ENCODE measurements around the gene CCDC87.
"Not testable (repeated sequence)": the region's sequence is repeated elsewhere in the genome, so short reads cannot be mapped to it uniquely, and the experiment has no call there.

Gene CCDC87

GRCh38 chr11:66612458-66612857, 19.6 kb upstream of the CCDC87 start:
- H3K27me3 ChIP-seq (ENCODE audit: insufficient read depth, low read depth): no peaks in the 10 kb centered on the region
- no peak for TF ChIP-seq CTCF (conservative IDR thresholded peaks at IDR 0.05; ENCODE audit: low read depth, low read length)
- H2AFZ ChIP-seq (ENCODE audit: low read depth): no peak overlapping the region
- H3K4me2 ChIP-seq: no peak overlapping the region
- H3K4me3 ChIP-seq (IDR thresholded peaks at IDR 0.05; ENCODE audit: insufficient read depth, low read depth, low read length): no peak overlapping the region
- peaks cover 24% of the 10 kb centered on the region for H3K79me2 ChIP-seq (ENCODE audit: insufficient read depth, low read depth)
- no peak overlapping the region for H3K27ac ChIP-seq
- H3K9ac ChIP-seq: no peak overlapping the region
- peaks cover 4% of the 10 kb centered on the region for H3K4me1 ChIP-seq (ENCODE audit: low read depth, poor library complexity, severe bottlenecking)
- H3K36me3 ChIP-seq (ENCODE audit: insufficient read depth): no peaks in the 10 kb centered on the region
- H4K20me1 ChIP-seq (ENCODE audit: insufficient read depth): peaks cover 4% of the 10 kb centered on the region

GRCh38 chr11:66609721-66610617, 17.1 kb upstream of the CCDC87 start:
- no peak overlapping the region for H3K9ac ChIP-seq
- H3K4me1 ChIP-seq (ENCODE audit: low read depth, poor library complexity, severe bottlenecking): no peaks in the 10 kb centered on the region
- H2AFZ ChIP-seq (ENCODE audit: low read depth): no peak overlapping the region
- TF ChIP-seq CTCF (conservative IDR thresholded peaks at IDR 0.05; ENCODE audit: low read depth, low read length): no peak
- H3K79me2 ChIP-seq (ENCODE audit: insufficient read depth, low read depth): peaks cover 1% of the 10 kb centered on the region; the same call in 1 of the 2 replicates
- no peaks in the 10 kb centered on the region for H3K36me3 ChIP-seq (ENCODE audit: insufficient read depth)
- H3K27me3 ChIP-seq (ENCODE audit: insufficient read depth, low read depth): no peaks in the 10 kb centered on the region
- no peak overlapping the region for H3K27ac ChIP-seq
- no peak overlapping the region for H3K4me2 ChIP-seq
- no peak overlapping the region for H3K4me3 ChIP-seq (IDR thresholded peaks at IDR 0.05; ENCODE audit: insufficient read depth, low read depth, low read length)
- no peaks in the 10 kb centered on the region for H4K20me1 ChIP-seq (ENCODE audit: insufficient read depth)

- Histone ChIP-seq H3K4me1 (ENCODE audit: low read depth, poor library complexity, severe bottlenecking) (no peaks in the 10 kb centered on the region), H3K27me3 (ENCODE audit: insufficient read depth, low read depth) (no peaks in the 10 kb centered on the region), H3K9ac (no peak overlapping the region), H3K79me2 (ENCODE audit: insufficient read depth, low read depth) (no peaks in the 10 kb centered on the region), H3K4me2 (no peak overlapping the region), H3K27ac (no peak overlapping the region), H4K20me1 (ENCODE audit: insufficient read depth) (no peaks in the 10 kb centered on the region), H2AFZ (ENCODE audit: low read depth) (no peak overlapping the region), H3K36me3 (ENCODE audit: insufficient read depth) (no peaks in the 10 kb centered on the region), H3K4me3 (IDR thresholded peaks at IDR 0.05; ENCODE audit: insufficient read depth, low read depth, low read length) (no peak overlapping the region)
- TF ChIP-seq CTCF (conservative IDR thresholded peaks at IDR 0.05; ENCODE audit: low read depth, low read length): no peak
Measured at GRCh38 chr11:66607126-66607834, 14.4 kb upstream of the CCDC87 start.

GRCh38 chr11:66606608-66607007, 13.7 kb upstream of the CCDC87 start:
- H3K27me3 ChIP-seq (ENCODE audit: insufficient read depth, low read depth); H4K20me1 ChIP-seq (ENCODE audit: insufficient read depth); H3K4me1 ChIP-seq (ENCODE audit: low read depth, poor library complexity, severe bottlenecking); H3K27ac ChIP-seq; H3K79me2 ChIP-seq (ENCODE audit: insufficient read depth, low read depth); H2AFZ ChIP-seq (ENCODE audit: low read depth); H3K9ac ChIP-seq; H3K4me3 ChIP-seq (IDR thresholded peaks at IDR 0.05; ENCODE audit: insufficient read depth, low read depth, low read length); H3K36me3 ChIP-seq (ENCODE audit: insufficient read depth); H3K4me2 ChIP-seq: not testable (repeated sequence)
